B cell (primary cell): ENCODE measurements around the gene GSE1. TPM values are rescaled to one million over a fixed set of nuclear protein-coding genes. Genes with fewer than 3 reads are reported as not detected.

Experiments
- ATAC-seq: fragments of 200-7000 bp; cut with Tn5 transposase; one replicate; pipeline ENCODE4 v1.10.0; 2021; ENCODE audit warnings: low read depth, mild to moderate bottlenecking, moderate number of reproducible peaks, moderate library complexity
- CTCF ChIA-PET: fragments of 350-600 bp; sonication (Branson Sonifier 250); formaldehyde crosslinking; loops from one replicate; lab custom pipeline; 2021; ENCODE audit warnings: antibody characterized with exemption, inconsistent platforms; lab: Charles Lee
- POLR2A ChIA-PET: fragments of 350-600 bp; sonication (Branson Sonifier 250); formaldehyde crosslinking; loops from one replicate; lab custom pipeline; 2021; ENCODE audit warnings: antibody characterized with exemption; lab: Charles Lee
- DNase-seq: peaks from one replicate; pipeline ENCODE4 v3.0.0; 2013
- H2AFZ ChIP-seq: 2 replicates; pipeline ENCODE4 v1.6.1; 2012; ENCODE audit warnings: mild to moderate bottlenecking, low read depth, low read length; ENCODE audit not compliant: insufficient read depth, poor library complexity, severe bottlenecking
- H3K27ac ChIP-seq, 2 donors: 1 replicate in 1 of 2; 2 replicates in 1 of 2; pipeline ENCODE4 v1.5.1; 2012 to 2013; ENCODE audit warnings: low read length in 2 of 2, mild to moderate bottlenecking in 2 of 2, moderate library complexity in 1 of 2
- H3K27me3 ChIP-seq, 4 experiments: fragments of 200-600 bp in 1 of 4; sonication (generic) in 1 of 4; replicated peaks in 1 of 4; 1 replicate in 2 of 4; 2 replicates in 2 of 4; pipeline versions ENCODE4 v1.6.1 to v1.7.0; 2013 to 2016; ENCODE audit warnings: low read length in 3 of 4, mild to moderate bottlenecking in 2 of 4, mixed read lengths in 1 of 4, moderate library complexity in 1 of 4; ENCODE audit not compliant: insufficient read depth in 4 of 4, control insufficient read depth in 3 of 4; ENCODE audit errors: control extremely low read depth in 1 of 4
- H3K36me3 ChIP-seq, 2 experiments: replicated peaks in 1 of 2; 1 replicate in 1 of 2; 2 replicates in 1 of 2; pipeline versions ENCODE4 v1.6.1 to v1.7.1; 2013; ENCODE audit warnings: low read length in 1 of 2; ENCODE audit not compliant: insufficient read depth in 2 of 2, control insufficient read depth in 1 of 2; ENCODE audit errors: control extremely low read depth in 1 of 2, extremely low read depth in 1 of 2
- H3K4me1 ChIP-seq, 2 donors: fragments of 200-600 bp in 1 of 2; sonication (generic) in 1 of 2; 1 replicate in 1 of 2; 2 replicates in 1 of 2; pipeline versions ENCODE4 v1.5.1 to v1.6.1; 2013 to 2017; ENCODE audit warnings: low read length in 2 of 2; ENCODE audit not compliant: control insufficient read depth in 2 of 2, insufficient read depth in 2 of 2
- H3K4me2 ChIP-seq: replicated peaks from 2 replicates; pipeline ENCODE3; 2012; ENCODE audit warnings: mild to moderate bottlenecking, low read depth, low read length; ENCODE audit not compliant: poor library complexity, severe bottlenecking
- H3K4me3 ChIP-seq, 5 experiments: fragments of 200-600 bp in 1 of 5; sonication (generic) in 1 of 5; 1 replicate in 3 of 5; 2 replicates in 2 of 5; pipeline versions ENCODE4 v1.5.1 to v1.7.0; 2011 to 2016; ENCODE audit warnings: low read length in 4 of 5, mild to moderate bottlenecking in 4 of 5, low read depth in 2 of 5, control low read depth in 1 of 5, moderate library complexity in 1 of 5; ENCODE audit not compliant: insufficient read depth in 1 of 5; ENCODE audit errors: control extremely low read depth in 1 of 5, extremely low read depth in 1 of 5
- H3K79me2 ChIP-seq: fragments of 200-600 bp; sonication (generic); one replicate; pipeline ENCODE4 v1.6.0; 2016; ENCODE audit warnings: low read length; ENCODE audit not compliant: control insufficient read depth, insufficient read depth
- H3K9ac ChIP-seq: fragments of 200-600 bp; sonication (generic); 2 replicates; pipeline ENCODE4 v1.6.1; 2017; ENCODE audit warnings: mild to moderate bottlenecking, low read length, moderate library complexity
- H3K9me3 ChIP-seq, 3 donors: one replicate each; pipeline versions ENCODE4 v1.6.1 to v1.7.1; 2013; ENCODE audit warnings: low read length in 2 of 3; ENCODE audit not compliant: control insufficient read depth in 2 of 3, insufficient read depth in 1 of 3; ENCODE audit errors: control extremely low read depth in 1 of 3
- H4K20me1 ChIP-seq: 2 replicates; pipeline ENCODE4 v1.6.0; 2012; ENCODE audit warnings: mild to moderate bottlenecking, low read length; ENCODE audit not compliant: insufficient read depth, control insufficient read depth, poor library complexity, severe bottlenecking
- H3K27ac Mint-ChIP-seq: one replicate; pipeline ENCODE4 v1.8.0; 2021; ENCODE audit warnings: mixed read lengths
- H3K27me3 Mint-ChIP-seq: one replicate; pipeline ENCODE4 v1.8.0; 2021; ENCODE audit warnings: mixed read lengths
- H3K4me1 Mint-ChIP-seq: one replicate; pipeline ENCODE4 v1.8.0; 2021; ENCODE audit warnings: mixed read lengths
- H3K4me3 Mint-ChIP-seq: one replicate; pipeline ENCODE4 v1.8.0; 2021; ENCODE audit warnings: mixed read lengths
- H3K9me3 Mint-ChIP-seq: one replicate; pipeline ENCODE4 v1.8.0; 2022; ENCODE audit warnings: mixed read lengths; ENCODE audit not compliant: insufficient read depth
- CTCF ChIP-seq: fragments of 200-600 bp; IDR thresholded peaks from one replicate; pipeline ENCODE4 v1.8.0; 2022; ENCODE audit warnings: antibody characterized with exemption, mild to moderate bottlenecking
- EZH2 ChIP-seq: IDR thresholded peaks from 2 replicates; pipeline ENCODE4 v1.6.1; 2012; ENCODE audit warnings: borderline replicate concordance, low read depth, mild to moderate bottlenecking, moderate library complexity, low read length; ENCODE audit not compliant: insufficient read depth, poor library complexity, severe bottlenecking
- WGBS: methylation state at CpG from one replicate; pipeline ENCODE4 v1.1.5; 2013; ENCODE audit warnings: missing lambda C conversion rate; ENCODE audit not compliant: insufficient coverage; 5-methylcytosine and 5-hydroxymethylcytosine counted together
- intact Hi-C: fragments of 100-400 bp; cut with micrococcal nuclease; formaldehyde crosslinking; loops from one replicate; pipeline ENCODE4 v1.10.0; 2022
- polyA plus RNA-seq: library from polyadenylated mRNA; depleted of rRNA; stranded (reverse); fragments of >200 nt; gene quantifications from 2 replicates; pipeline ENCODE4 v1.2.3, GENCODE V29; 2012
- total RNA-seq, 2 donors: library from RNA; stranded (reverse); fragments of 120-200 nt in 1 of 2; gene quantifications; 1 replicate in 1 of 2; 2 replicates in 1 of 2; pipeline versions ENCODE4 v1.2.3 to v1.2.4, GENCODE V29; 2013 to 2022

GSE1 gene
- total and polyA plus RNA-seq, 2 donors (not counting 1 experiment from before 2014, with no cell fraction given): 57.3 to 76.1 TPM

- no peak overlapping the region for H3K27ac ChIP-seq
- POLR2A ChIA-PET: no interaction called here
- no peak overlapping the region for H3K4me3 ChIP-seq
- H3K79me2 ChIP-seq: peaks cover 12% of the 10 kb centered on the region
- WGBS: 99% methylated on average over 33 of the region's 38 CpGs
- intact Hi-C loops: no loop called here
- no peak overlapping the region for H3K9ac ChIP-seq
- no peak for TF ChIP-seq CTCF
- TF ChIP-seq EZH2: no peak
- peaks cover 0 to 81% of the 10 kb centered on the region in 2 experiments for H3K36me3 ChIP-seq
- H3K9me3 ChIP-seq: no peaks in the 10 kb centered on the region
- CTCF ChIA-PET: interaction anchor here (1.4 kb wide), 1 partner anchor 97 kb away, joined by 4 read pairs; no protein-coding TSS in a partner anchor
- no peaks in the 10 kb centered on the region for H3K27me3 ChIP-seq
- no peak overlapping the region for H2AFZ ChIP-seq
- Mint-ChIP-seq H3K9me3 (no peaks in the 10 kb centered on the region), H3K4me3 (no peak overlapping the region), H3K27ac (no peak overlapping the region), H3K27me3 (no peaks in the 10 kb centered on the region), H3K4me1 (peaks cover 4% of the 10 kb centered on the region)
- H3K4me2 ChIP-seq: no peak overlapping the region
- DNase-seq (no peak), ATAC-seq (no peak)
- peaks cover 55% of the 10 kb centered on the region for H4K20me1 ChIP-seq
- no peaks in the 10 kb centered on the region for H3K4me1 ChIP-seq
Observed at GRCh38 chr16:85662976-85663830, 50.1 kb downstream of the GSE1 start.

GRCh38 chr16:85663891-85664321 lies 50.8 kb downstream of the GSE1 start:
- ATAC-seq: no peak
- Mint-ChIP-seq H3K27me3 (no peaks in the 10 kb centered on the region), H3K4me3 (no peak overlapping the region), H3K9me3 (no peaks in the 10 kb centered on the region), H3K4me1 (peaks cover 4% of the 10 kb centered on the region), H3K27ac (no peak overlapping the region)
- peaks cover 0 to 79% of the 10 kb centered on the region in 2 experiments for H3K36me3 ChIP-seq
- H3K27me3 ChIP-seq: no peaks in the 10 kb centered on the region
- WGBS: 84% methylated on average over 12 of the region's 12 CpGs
- no peak overlapping the region for H3K4me3 ChIP-seq
- no peak overlapping the region for H3K4me2 ChIP-seq
- POLR2A ChIA-PET: no interaction called here
- no peak overlapping the region for H2AFZ ChIP-seq
- H3K27ac ChIP-seq: no peak overlapping the region
- CTCF ChIA-PET: no interaction called here
- peaks cover 50% of the 10 kb centered on the region for H4K20me1 ChIP-seq
- no peak overlapping the region for H3K9ac ChIP-seq
- H3K9me3 ChIP-seq: no peaks in the 10 kb centered on the region
- TF ChIP-seq EZH2 (no peak), CTCF (no peak)
- H3K79me2 ChIP-seq: peaks cover 15% of the 10 kb centered on the region
- DNase-seq: no peak
- H3K4me1 ChIP-seq: no peaks in the 10 kb centered on the region
- intact Hi-C loops: no loop called here
